Esophagus muscularis mucosa (tissue), 3 donors: ENCODE results near the gene TRAF3IP3.

Experiments
- POLR2A ChIP-seq: fragments of 450-650 bp; IDR thresholded peaks from one replicate; pipeline ENCODE4 v1.6.1; 2017; ENCODE audit warnings: antibody characterized with exemption, moderate library complexity, mild to moderate bottlenecking, low read depth
- TF ChIP-seq, protein P1 (sequence below), 3 experiments: fragments of 200-600 bp in 2 of 3; fragments of 450-650 bp in 1 of 3; sonication (generic) in 2 of 3; IDR thresholded peaks; one replicate each; pipeline ENCODE4 v1.5.1; 2017 to 2019; ENCODE audit warnings: antibody characterized with exemption in 3 of 3, mild to moderate bottlenecking in 2 of 3, moderate library complexity in 1 of 3

- TF ChIP-seq, protein P1, sequence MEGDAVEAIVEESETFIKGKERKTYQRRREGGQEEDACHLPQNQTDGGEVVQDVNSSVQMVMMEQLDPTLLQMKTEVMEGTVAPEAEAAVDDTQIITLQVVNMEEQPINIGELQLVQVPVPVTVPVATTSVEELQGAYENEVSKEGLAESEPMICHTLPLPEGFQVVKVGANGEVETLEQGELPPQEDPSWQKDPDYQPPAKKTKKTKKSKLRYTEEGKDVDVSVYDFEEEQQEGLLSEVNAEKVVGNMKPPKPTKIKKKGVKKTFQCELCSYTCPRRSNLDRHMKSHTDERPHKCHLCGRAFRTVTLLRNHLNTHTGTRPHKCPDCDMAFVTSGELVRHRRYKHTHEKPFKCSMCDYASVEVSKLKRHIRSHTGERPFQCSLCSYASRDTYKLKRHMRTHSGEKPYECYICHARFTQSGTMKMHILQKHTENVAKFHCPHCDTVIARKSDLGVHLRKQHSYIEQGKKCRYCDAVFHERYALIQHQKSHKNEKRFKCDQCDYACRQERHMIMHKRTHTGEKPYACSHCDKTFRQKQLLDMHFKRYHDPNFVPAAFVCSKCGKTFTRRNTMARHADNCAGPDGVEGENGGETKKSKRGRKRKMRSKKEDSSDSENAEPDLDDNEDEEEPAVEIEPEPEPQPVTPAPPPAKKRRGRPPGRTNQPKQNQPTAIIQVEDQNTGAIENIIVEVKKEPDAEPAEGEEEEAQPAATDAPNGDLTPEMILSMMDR (IDR thresholded peaks at IDR 0.05), result no peak
- no peak for TF ChIP-seq POLR2A
These were observed 74.9 kb downstream of the TRAF3IP3 start for GRCh38 chr1:209830722-209831121.
